Measurements from ENCODE around the gene BEST3. TPM values are rescaled to one million over a fixed set of nuclear protein-coding genes. Genes with fewer than 3 reads are reported as not detected.
"Not testable (repeated sequence)": the region's sequence is repeated elsewhere in the genome, so short reads cannot be mapped to it uniquely, and the experiment has no call there.

The BEST3 gene
- total RNA-seq, 2 experiments from 2014 or later = not detected

GRCh38 chr12:69623970-69624369 lies 75.1 kb downstream of the BEST3 start:
- CTCF ChIA-PET = interaction anchor here (1.3 kb wide), 1 partner anchor 16 kb away, joined by 4 read pairs; no protein-coding TSS in a partner anchor
- H3K9me3 Mint-ChIP-seq = no peaks in the 10 kb centered on the region
- no peak for DNase-seq
- H3K27me3 Mint-ChIP-seq = peaks cover 5% of the 10 kb centered on the region
- POLR2A ChIA-PET = no interaction called here
- no peaks in the 10 kb centered on the region for H3K36me3 Mint-ChIP-seq (ENCODE audit: low read depth)
- H3K4me1 Mint-ChIP-seq = no peaks in the 10 kb centered on the region
- no peak overlapping the region for H3K27ac Mint-ChIP-seq
- H3K4me3 Mint-ChIP-seq = no peak overlapping the region

- no peak for DNase-seq
- CTCF ChIA-PET = no interaction called here
- Mint-ChIP-seq H3K27ac (no peak overlapping the region), H3K4me3 (no peak overlapping the region), H3K27me3 (peaks cover 7% of the 10 kb centered on the region), H3K9me3 (no peaks in the 10 kb centered on the region), H3K4me1 (no peaks in the 10 kb centered on the region), H3K36me3 (ENCODE audit: low read depth) (no peaks in the 10 kb centered on the region)
- POLR2A ChIA-PET = no interaction called here
These were observed 77.6 kb downstream of the BEST3 start for GRCh38 chr12:69621551-69621950.

- Mint-ChIP-seq H3K4me1 (no peaks in the 10 kb centered on the region), H3K4me3 (no peak overlapping the region), H3K9me3 (no peaks in the 10 kb centered on the region), H3K36me3 (ENCODE audit: low read depth) (no peaks in the 10 kb centered on the region), H3K27me3 (peaks cover 7% of the 10 kb centered on the region), H3K27ac (no peak overlapping the region)
- CTCF ChIA-PET = no interaction called here
- POLR2A ChIA-PET = no interaction called here
- no peak for DNase-seq
These were observed 78.2 kb downstream of the BEST3 start for GRCh38 chr12:69620921-69621320.

GRCh38 chr12:69620077-69620476 lies 79.0 kb downstream of the BEST3 start:
- no peaks in the 10 kb centered on the region for H3K4me1 Mint-ChIP-seq
- no peak overlapping the region for H3K4me3 Mint-ChIP-seq
- H3K27me3 Mint-ChIP-seq = peaks cover 7% of the 10 kb centered on the region
- H3K36me3 Mint-ChIP-seq (ENCODE audit: low read depth) = no peaks in the 10 kb centered on the region
- POLR2A ChIA-PET = no interaction called here
- H3K27ac Mint-ChIP-seq = no peak overlapping the region
- no peak for DNase-seq
- CTCF ChIA-PET = no interaction called here
- H3K9me3 Mint-ChIP-seq = no peaks in the 10 kb centered on the region

GRCh38 chr12:69619050-69619449 lies 80.1 kb downstream of the BEST3 start:
- H3K36me3 Mint-ChIP-seq (ENCODE audit: low read depth) = no peaks in the 10 kb centered on the region
- H3K27ac Mint-ChIP-seq = no peak overlapping the region
- no peaks in the 10 kb centered on the region for H3K9me3 Mint-ChIP-seq
- DNase-seq = no peak
- H3K4me1 Mint-ChIP-seq = no peaks in the 10 kb centered on the region
- H3K4me3 Mint-ChIP-seq = no peak overlapping the region
- ChIA-PET POLR2A (no interaction called here), CTCF (interaction anchor here (1.1 to 1.2 kb wide), 2 partner anchors 20 to 1461 kb away, joined by 3 read pairs; no protein-coding TSS in a partner anchor)
- H3K27me3 Mint-ChIP-seq = peaks cover 7% of the 10 kb centered on the region

- no peaks in the 10 kb centered on the region for H3K36me3 Mint-ChIP-seq (ENCODE audit: low read depth)
- H3K27ac Mint-ChIP-seq = no peak overlapping the region
- ChIA-PET POLR2A (no interaction called here), CTCF (no interaction called here)
- no peaks in the 10 kb centered on the region for H3K9me3 Mint-ChIP-seq
- peaks cover 8% of the 10 kb centered on the region for H3K27me3 Mint-ChIP-seq
- no peak for DNase-seq
- no peaks in the 10 kb centered on the region for H3K4me1 Mint-ChIP-seq
- H3K4me3 Mint-ChIP-seq = no peak overlapping the region
These were observed 83.1 kb downstream of the BEST3 start for GRCh38 chr12:69616025-69616424.

- DNase-seq = no peak
- Mint-ChIP-seq H3K4me3 (no peak overlapping the region), H3K27me3 (peaks cover 6% of the 10 kb centered on the region), H3K4me1 (no peaks in the 10 kb centered on the region), H3K9me3 (no peaks in the 10 kb centered on the region), H3K36me3 (ENCODE audit: low read depth) (no peaks in the 10 kb centered on the region), H3K27ac (no peak overlapping the region)
- ChIA-PET POLR2A (no interaction called here), CTCF (interaction anchor here (3.1 kb wide), 1 partner anchor 27 kb away, joined by 7 read pairs; no protein-coding TSS in a partner anchor)
These were observed 85.8 kb downstream of the BEST3 start for GRCh38 chr12:69613351-69613750.

GRCh38 chr12:69610729-69611128 lies 88.4 kb downstream of the BEST3 start, which contains the start of gene LRRC10:
Gene LRRC10 (minus strand): TSS chr12:69610907. CDS start chr12:69610838, 69 bp downstream.
- no peaks in the 10 kb centered on the region for H3K36me3 Mint-ChIP-seq (ENCODE audit: low read depth)
- H3K9me3 Mint-ChIP-seq = no peaks in the 10 kb centered on the region
- POLR2A ChIA-PET = no interaction called here
- no peak within 1 kb of the TSS for H3K27ac Mint-ChIP-seq
- no peak for DNase-seq
- H3K27me3 Mint-ChIP-seq = peaks cover 6% of the 10 kb centered on the region
- H3K4me1 Mint-ChIP-seq = no peaks in the 10 kb centered on the region
- no peak within 1 kb of the TSS for H3K4me3 Mint-ChIP-seq
- CTCF ChIA-PET = interaction anchor here (0.6 to 3.1 kb wide), 5 partner anchors 20 to 781 kb away, joined by 3 to 9 read pairs (median 3); no protein-coding TSS in a partner anchor

- Mint-ChIP-seq H3K36me3 (ENCODE audit: low read depth) (no peaks in the 10 kb centered on the region), H3K27me3 (peaks cover 6% of the 10 kb centered on the region), H3K9me3 (no peaks in the 10 kb centered on the region), H3K4me3 (no peak overlapping the region), H3K27ac (no peak overlapping the region), H3K4me1 (no peaks in the 10 kb centered on the region)
- POLR2A ChIA-PET = no interaction called here
- CTCF ChIA-PET = interaction anchor here (0.6 to 2.0 kb wide), 4 partner anchors 21 to 780 kb away, joined by 3 to 9 read pairs (median 3); no protein-coding TSS in a partner anchor
- DNase-seq = no peak
These were observed 89.0 kb downstream of the BEST3 start for GRCh38 chr12:69610126-69610525.

GRCh38 chr12:69608114-69608513 lies 91.0 kb downstream of the BEST3 start:
- Mint-ChIP-seq H3K27ac (no peak overlapping the region), H3K36me3 (ENCODE audit: low read depth) (peaks cover 5% of the 10 kb centered on the region), H3K27me3 (no peaks in the 10 kb centered on the region), H3K4me1 (no peaks in the 10 kb centered on the region), H3K9me3 (no peaks in the 10 kb centered on the region), H3K4me3 (no peak overlapping the region)
- DNase-seq = no peak
- CTCF ChIA-PET = interaction anchor here (1.0 kb wide), 1 partner anchor 31 kb away, joined by 3 read pairs; no protein-coding TSS in a partner anchor
- POLR2A ChIA-PET = no interaction called here

- CTCF ChIA-PET = not testable (repeated sequence)
These were observed 94.8 kb downstream of the BEST3 start for GRCh38 chr12:69604275-69604674.

More at GRCh38 chr12:69604275-69604674, 94.8 kb downstream of the BEST3 start:
- H3K27me3 Mint-ChIP-seq, H3K4me1 Mint-ChIP-seq, H3K4me3 Mint-ChIP-seq, DNase-seq, H3K27ac Mint-ChIP-seq, H3K9me3 Mint-ChIP-seq, POLR2A ChIA-PET: not testable (repeated sequence)
- H3K36me3 Mint-ChIP-seq (ENCODE audit: low read depth) = peaks cover 35% of the 10 kb centered on the region

Other genes with a start within 250 kb of the BEST3 start
- gene FRS2, start 228.9 kb downstream of the BEST3 start, total RNA-seq = 10 to 100 TPM; 12.8 to 15.1 TPM
- gene CCT2, start 113.8 kb downstream of the BEST3 start, total RNA-seq = 100 to 1,000 TPM; 131 to 135 TPM
- gene LRRC10, start 88.4 kb downstream of the BEST3 start, total RNA-seq = not detected
- 10 to 100 TPM; 17.0 to 29.9 TPM for gene RAB3IP, start 39.6 kb upstream of the BEST3 start, total RNA-seq
- gene MYRFL, start 125.9 kb upstream of the BEST3 start, total RNA-seq = not detected